Endodermal cell (in vitro differentiated cells): ENCODE measurements around the gene CPEB1. TPM values are rescaled to one million over a fixed set of nuclear protein-coding genes. Genes with fewer than 3 reads are reported as not detected.

Experiments used
- DNase-seq: peaks from one replicate; pipeline ENCODE4 v3.0.0-alpha.2; 2017
- H3K27ac ChIP-seq: 2 replicates; pipeline ENCODE4 v1.5.1; 2013; ENCODE audit warnings: mild to moderate bottlenecking, low read depth, low read length, moderate library complexity
- H3K27me3 ChIP-seq: 2 replicates; pipeline ENCODE4 v1.6.1; 2013; ENCODE audit warnings: mild to moderate bottlenecking, low read length, moderate library complexity; ENCODE audit not compliant: insufficient read depth, control insufficient read depth, poor library complexity, severe bottlenecking
- H3K36me3 ChIP-seq: 2 replicates; pipeline ENCODE4 v1.7.0; 2013; ENCODE audit warnings: mild to moderate bottlenecking, low read length, moderate library complexity; ENCODE audit not compliant: control insufficient read depth, insufficient read depth
- H3K4me1 ChIP-seq: one replicate; pipeline ENCODE4 v1.7.0; 2013; ENCODE audit warnings: low read length; ENCODE audit not compliant: control insufficient read depth, insufficient read depth
- H3K4me3 ChIP-seq: 2 replicates; pipeline ENCODE4 v1.5.1; 2013; ENCODE audit warnings: mild to moderate bottlenecking, low read length, moderate library complexity
- H3K9ac ChIP-seq: 2 replicates; pipeline ENCODE4 v1.6.1; 2013; ENCODE audit warnings: mild to moderate bottlenecking, low read length, moderate library complexity; ENCODE audit not compliant: poor library complexity, severe bottlenecking; ENCODE audit errors: extremely low read depth
- H3K9me3 ChIP-seq: 2 replicates; pipeline ENCODE4 v1.6.1; 2013; ENCODE audit warnings: mild to moderate bottlenecking, low read length, moderate library complexity; ENCODE audit not compliant: control insufficient read depth
- H3K27ac Mint-ChIP-seq: 2 replicates; pipeline ENCODE4 v1.8.0; 2020; ENCODE audit warnings: mixed read lengths
- H3K27me3 Mint-ChIP-seq: 2 replicates; pipeline ENCODE4 v1.8.0; 2021; ENCODE audit warnings: mild to moderate bottlenecking, mixed read lengths; ENCODE audit not compliant: insufficient read depth
- H3K36me3 Mint-ChIP-seq: 2 replicates; pipeline ENCODE4 v1.8.0; 2020; ENCODE audit warnings: low read depth, mixed read lengths
- H3K4me1 Mint-ChIP-seq: 2 replicates; pipeline ENCODE4 v1.8.0; 2020; ENCODE audit warnings: mixed read lengths
- H3K4me3 Mint-ChIP-seq: 2 replicates; pipeline ENCODE4 v1.8.0; 2020; ENCODE audit warnings: mild to moderate bottlenecking, moderate library complexity, mixed read lengths
- H3K9me3 Mint-ChIP-seq: 2 replicates; pipeline ENCODE4 v1.8.0; 2020; ENCODE audit warnings: mild to moderate bottlenecking, mixed read lengths
- CTCF ChIP-seq: fragments of 200-600 bp; sonication (generic); conservative IDR thresholded peaks from 2 replicates; pipeline ENCODE4 v1.5.0; 2021; ENCODE audit warnings: antibody characterized with exemption, mild to moderate bottlenecking
- WGBS, 2 experiments: methylation state at CpG; one replicate each; pipeline versions ENCODE4 v1.1.5 to v1.1.7; 2013; ENCODE audit warnings: missing lambda C conversion rate in 2 of 2, mixed read lengths in 1 of 2; ENCODE audit not compliant: insufficient coverage in 1 of 2, insufficient read length in 1 of 2; 5-methylcytosine and 5-hydroxymethylcytosine counted together
- total RNA-seq, 2 donors: library from RNA; stranded (reverse); fragmentation: NEBNext Ultra II Directional in 1 of 2; extraction: Animal tissue kit (Norgen Biotek cat#: 25700) in 1 of 2; gene quantifications; 2 replicates in 1 of 2; 3 replicates in 1 of 2; pipeline ENCODE4 v1.2.1, GENCODE V29; 2021

Gene CPEB1
- total RNA-seq, 2 donors from 2014 or later, result 1.0 to 1.4 TPM

DNA sequence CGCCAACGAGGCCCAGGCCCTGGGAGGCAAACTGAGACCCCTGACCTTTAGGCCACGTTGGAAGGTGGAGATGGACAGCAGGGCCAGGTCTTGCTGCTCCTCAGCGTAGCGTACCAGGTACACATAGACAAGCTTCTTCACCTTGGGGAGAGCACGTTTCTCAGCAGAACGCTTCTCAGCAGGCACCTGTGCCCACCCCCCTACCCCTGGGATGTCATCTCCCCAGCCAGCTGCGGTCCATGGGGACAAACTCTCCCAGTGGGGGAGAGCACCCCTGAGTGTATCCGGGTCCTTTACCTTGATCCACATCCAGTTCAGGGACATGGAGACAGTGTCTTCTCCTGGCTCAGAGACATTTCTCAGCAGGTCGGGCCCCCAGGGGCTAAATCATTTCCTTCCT, 41.5 kb upstream of the CPEB1 start:
- Histone ChIP-seq H3K9ac (no peak overlapping the region), H3K36me3 (no peaks in the 10 kb centered on the region), H3K9me3 (no peaks in the 10 kb centered on the region), H3K27ac (no peak overlapping the region), H3K4me1 (no peaks in the 10 kb centered on the region), H3K27me3 (no peaks in the 10 kb centered on the region), H3K4me3 (no peak overlapping the region)
- no peak overlapping the region for H3K4me3 Mint-ChIP-seq
- H3K4me1 Mint-ChIP-seq, result no peaks in the 10 kb centered on the region
- WGBS, 2 experiments, result 95 to 99% methylated on average over 8 to 10 of the region's 10 CpGs
- H3K27me3 Mint-ChIP-seq, result peaks cover 2% of the 10 kb centered on the region
- no peak overlapping the region for H3K27ac Mint-ChIP-seq
- H3K36me3 Mint-ChIP-seq, result peaks cover 7% of the 10 kb centered on the region
- DNase-seq, result peak; percentile 28
- TF ChIP-seq CTCF, result no peak
- peaks cover 2% of the 10 kb centered on the region for H3K9me3 Mint-ChIP-seq

GRCh38 chr15:82681371-82681770, 34.2 kb upstream of the CPEB1 start:
- Histone ChIP-seq H3K4me3 (peak overlapping the region; percentile 83), H3K4me1 (peaks cover 2% of the 10 kb centered on the region), H3K9me3 (no peaks in the 10 kb centered on the region), H3K36me3 (no peaks in the 10 kb centered on the region), H3K27me3 (peaks cover 33% of the 10 kb centered on the region), H3K9ac (no peak overlapping the region), H3K27ac (no peak overlapping the region)
- WGBS, 2 experiments, result 93 to 96% methylated on average over 8 to 10 of the region's 10 CpGs
- H3K4me3 Mint-ChIP-seq, result peak overlapping the region; percentile 87
- no peak for TF ChIP-seq CTCF
- no peaks in the 10 kb centered on the region for H3K36me3 Mint-ChIP-seq
- no peaks in the 10 kb centered on the region for H3K9me3 Mint-ChIP-seq
- peak overlapping the region; percentile 98 for H3K27ac Mint-ChIP-seq
- peaks cover 9% of the 10 kb centered on the region for H3K4me1 Mint-ChIP-seq
- H3K27me3 Mint-ChIP-seq, result peaks cover 14% of the 10 kb centered on the region
- peak; percentile 53 for DNase-seq

DNA sequence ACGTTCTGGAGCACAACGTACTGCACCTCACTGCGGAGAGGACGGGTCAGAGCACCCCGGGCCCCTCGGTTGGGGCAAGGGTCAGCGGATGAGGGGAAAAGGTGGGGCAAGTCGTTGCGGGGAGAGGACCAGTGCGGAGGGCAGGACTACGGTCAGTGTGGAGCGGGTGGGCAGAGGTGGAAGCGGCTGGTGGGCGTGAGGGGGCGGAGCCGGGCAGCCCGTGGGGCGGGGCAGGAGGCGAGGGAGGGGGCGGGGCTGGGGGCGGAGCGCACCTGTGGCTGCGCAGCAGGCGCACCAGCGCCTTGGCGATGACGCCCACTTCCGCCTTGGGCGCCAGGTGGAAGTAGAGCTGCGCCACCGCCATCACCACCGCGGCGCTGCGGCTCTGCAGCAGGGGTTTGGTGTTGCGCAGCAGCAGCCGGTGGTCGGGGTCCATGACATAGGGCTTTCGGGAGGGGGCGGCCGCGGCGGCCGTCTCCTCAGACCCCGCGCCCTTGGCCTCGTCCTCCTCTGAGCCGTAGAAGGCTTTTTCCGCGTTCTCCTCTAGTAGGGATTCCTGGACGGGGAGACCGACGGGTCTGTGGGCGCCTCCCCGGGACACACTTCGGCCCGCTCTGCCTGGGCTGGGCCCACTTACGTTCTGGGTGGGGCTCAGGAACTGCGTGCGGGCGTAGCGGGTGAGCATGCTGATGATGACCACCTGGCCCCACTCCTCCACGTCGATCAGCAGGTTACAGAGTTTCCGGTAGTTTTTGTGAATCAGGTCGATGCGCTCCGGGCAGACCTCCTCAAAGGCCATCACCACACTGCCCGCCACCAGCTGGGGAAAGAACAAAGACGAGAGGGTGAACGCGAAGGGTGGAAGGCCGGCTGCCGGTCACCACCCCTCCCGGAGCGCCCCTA, 33.3 kb upstream of the CPEB1 start:
- Histone ChIP-seq H3K27ac (no peak overlapping the region), H3K36me3 (no peaks in the 10 kb centered on the region), H3K4me1 (peaks cover 2% of the 10 kb centered on the region), H3K9ac (peak overlapping the region; percentile 63), H3K9me3 (no peaks in the 10 kb centered on the region), H3K4me3 (peak overlapping the region; percentile 83), H3K27me3 (peaks cover 33% of the 10 kb centered on the region)
- peak; percentile 96 for DNase-seq
- peaks cover 14% of the 10 kb centered on the region for H3K27me3 Mint-ChIP-seq
- H3K27ac Mint-ChIP-seq, result peak overlapping the region; percentile 98
- H3K9me3 Mint-ChIP-seq, result no peaks in the 10 kb centered on the region
- no peaks in the 10 kb centered on the region for H3K36me3 Mint-ChIP-seq
- WGBS, 2 experiments, result 8 to 9% methylated on average over 34 to 76 of the region's 76 CpGs
- H3K4me3 Mint-ChIP-seq, result peak overlapping the region; percentile 87
- H3K4me1 Mint-ChIP-seq, result peaks cover 9% of the 10 kb centered on the region
- TF ChIP-seq CTCF, result peak; percentile 72
